Measurements from ENCODE around the gene OSBPL9.
"Not testable (repeated sequence)": the region's sequence is repeated elsewhere in the genome, so short reads cannot be mapped to it uniquely, and the experiment has no call there.

OSBPL9 gene

GRCh38 chr1:51792864-51793263, 176.0 kb downstream of the OSBPL9 start:
- peak; percentile 8 for DNase-seq

GRCh38 chr1:51794260-51794659, 177.4 kb downstream of the OSBPL9 start:
- no peak for DNase-seq

DNA sequence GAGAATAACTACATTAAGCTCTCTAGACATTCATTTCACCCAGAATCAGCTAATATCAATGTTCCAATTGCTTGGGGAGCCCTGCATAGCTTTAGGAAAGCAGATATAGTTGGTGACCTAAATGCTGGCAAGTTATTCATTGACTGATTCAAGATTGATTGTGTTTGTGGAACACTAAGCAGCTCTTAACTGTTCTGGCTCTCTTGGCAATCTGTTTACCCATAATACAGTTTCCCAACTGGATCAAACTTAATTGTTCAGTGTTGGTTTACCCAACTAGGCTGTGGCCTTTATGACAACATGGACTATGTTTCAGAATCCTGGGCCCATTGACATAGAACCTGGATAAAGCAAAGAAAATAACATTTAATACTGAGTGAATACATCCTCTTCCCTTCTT, 178.0 kb downstream of the OSBPL9 start:
- DNase-seq, result no peak

DNA sequence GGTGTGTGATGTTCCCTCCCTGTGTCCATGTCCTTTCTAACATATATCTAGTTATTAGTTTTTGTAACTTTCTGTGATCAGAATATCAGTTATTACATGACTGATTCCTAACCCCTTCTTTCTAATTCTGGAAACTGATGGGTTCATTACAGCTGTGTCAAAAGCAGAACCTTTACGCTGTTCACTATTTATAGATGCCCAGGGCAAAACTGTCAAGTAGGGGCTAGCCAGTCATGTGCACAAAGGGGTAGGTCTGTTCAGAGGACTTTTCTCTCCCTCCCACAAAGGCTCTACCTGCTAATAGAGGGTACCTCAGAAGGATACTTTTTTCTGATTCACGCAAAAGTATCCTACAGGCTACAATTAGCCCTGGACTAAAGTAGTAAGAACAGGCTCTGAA, 182.5 kb downstream of the OSBPL9 start:
- DNase-seq, result no peak

GRCh38 chr1:51814513-51814912, 197.6 kb downstream of the OSBPL9 start:
- DNase-seq, result no peak

- DNase-seq, result no peak
These were observed 201.6 kb downstream of the OSBPL9 start for GRCh38 chr1:51818487-51818886.

DNA sequence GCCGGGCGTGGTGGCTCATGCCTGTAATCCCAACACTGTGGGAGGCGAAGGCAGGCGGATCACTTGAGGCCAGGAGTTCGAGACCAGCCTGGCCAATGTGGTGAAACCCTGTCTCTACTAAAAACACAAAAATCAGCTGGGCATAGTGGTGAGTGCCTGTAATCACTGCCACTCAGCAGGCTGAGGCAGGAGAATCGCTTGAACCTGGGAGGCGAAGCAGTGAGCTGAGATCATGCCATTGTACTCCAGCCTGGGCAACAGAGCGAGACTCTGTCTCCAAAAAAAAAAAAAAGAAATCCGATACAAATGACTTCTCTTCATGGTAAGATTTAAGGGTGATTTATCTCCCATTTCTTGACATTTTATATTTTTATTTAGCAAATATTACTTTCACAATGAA, 202.1 kb downstream of the OSBPL9 start:
- DNase-seq, result not testable (repeated sequence)

DNA sequence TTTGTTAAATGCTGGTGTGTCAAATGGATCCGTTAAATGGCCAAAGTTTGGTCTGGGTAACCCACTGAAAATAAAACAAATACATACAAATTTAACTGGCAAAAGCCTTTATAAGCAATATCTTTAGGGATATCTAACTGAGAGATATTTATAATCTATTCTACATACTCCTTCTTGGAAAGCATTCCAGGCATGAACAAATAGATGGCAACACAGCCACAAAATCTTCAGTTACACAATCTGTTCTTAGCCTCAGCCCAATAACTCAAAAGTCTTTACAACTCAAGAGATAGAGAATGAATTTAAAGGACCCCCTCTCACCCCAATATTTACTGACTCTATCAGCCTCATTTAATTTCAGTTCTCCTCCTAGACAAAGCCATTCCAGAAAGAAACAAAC, 202.9 kb downstream of the OSBPL9 start:
- DNase-seq, result no peak

DNA sequence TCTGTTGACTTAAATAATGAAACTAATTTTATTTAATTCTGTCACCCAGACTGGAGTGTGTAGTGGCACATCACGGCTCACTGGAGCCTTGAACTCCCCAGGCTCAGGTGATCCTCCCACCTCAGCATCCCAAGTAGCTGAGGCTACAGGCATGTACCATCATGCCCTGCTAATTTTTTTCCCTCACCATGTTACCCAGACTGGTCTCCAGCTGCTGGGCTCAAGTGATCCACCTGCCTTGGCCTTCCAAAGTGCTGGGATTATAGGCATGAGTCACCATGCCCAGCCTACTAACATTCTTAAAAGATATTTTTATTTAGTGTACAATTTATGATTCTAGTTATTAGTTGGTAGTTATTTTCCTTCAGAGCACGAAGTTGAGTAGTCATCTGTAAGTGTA, 212.2 kb downstream of the OSBPL9 start:
- no peak for DNase-seq

GRCh38 chr1:51833700-51834099, 216.8 kb downstream of the OSBPL9 start:
- DNase-seq, result peak; percentile 2

DNA sequence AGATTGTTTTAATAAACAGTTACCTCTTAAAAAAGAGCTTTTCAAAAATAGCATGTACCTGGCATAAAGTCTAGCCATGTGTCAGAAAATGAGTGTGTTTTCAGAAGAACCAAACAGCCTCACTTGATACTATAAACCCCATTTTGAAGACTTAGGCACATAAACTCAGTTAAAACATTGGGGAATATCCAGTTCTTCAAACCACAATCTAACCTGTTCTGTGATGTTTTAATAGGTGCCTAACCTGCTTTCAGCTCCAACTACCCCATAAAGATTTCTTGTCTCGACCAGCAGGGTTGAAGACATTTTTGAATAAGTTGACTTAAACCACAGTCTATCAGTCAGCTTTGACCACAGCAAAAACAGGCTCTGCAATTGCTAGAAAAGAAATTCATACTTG, 220.4 kb downstream of the OSBPL9 start:
- no peak for DNase-seq

All from fibroblast of skin of scalp (primary cell).